Inflammatory macrophage treated with lipopolysaccharide for 1 hour (primary cell): Measurements from ENCODE around the gene PITX2.

ENCODE experiments used
- DNase-seq, 2 donors: peaks; one replicate each; pipeline ENCODE4 v3.0.0-alpha.2; 2020 to 2022

PITX2 gene

DNA sequence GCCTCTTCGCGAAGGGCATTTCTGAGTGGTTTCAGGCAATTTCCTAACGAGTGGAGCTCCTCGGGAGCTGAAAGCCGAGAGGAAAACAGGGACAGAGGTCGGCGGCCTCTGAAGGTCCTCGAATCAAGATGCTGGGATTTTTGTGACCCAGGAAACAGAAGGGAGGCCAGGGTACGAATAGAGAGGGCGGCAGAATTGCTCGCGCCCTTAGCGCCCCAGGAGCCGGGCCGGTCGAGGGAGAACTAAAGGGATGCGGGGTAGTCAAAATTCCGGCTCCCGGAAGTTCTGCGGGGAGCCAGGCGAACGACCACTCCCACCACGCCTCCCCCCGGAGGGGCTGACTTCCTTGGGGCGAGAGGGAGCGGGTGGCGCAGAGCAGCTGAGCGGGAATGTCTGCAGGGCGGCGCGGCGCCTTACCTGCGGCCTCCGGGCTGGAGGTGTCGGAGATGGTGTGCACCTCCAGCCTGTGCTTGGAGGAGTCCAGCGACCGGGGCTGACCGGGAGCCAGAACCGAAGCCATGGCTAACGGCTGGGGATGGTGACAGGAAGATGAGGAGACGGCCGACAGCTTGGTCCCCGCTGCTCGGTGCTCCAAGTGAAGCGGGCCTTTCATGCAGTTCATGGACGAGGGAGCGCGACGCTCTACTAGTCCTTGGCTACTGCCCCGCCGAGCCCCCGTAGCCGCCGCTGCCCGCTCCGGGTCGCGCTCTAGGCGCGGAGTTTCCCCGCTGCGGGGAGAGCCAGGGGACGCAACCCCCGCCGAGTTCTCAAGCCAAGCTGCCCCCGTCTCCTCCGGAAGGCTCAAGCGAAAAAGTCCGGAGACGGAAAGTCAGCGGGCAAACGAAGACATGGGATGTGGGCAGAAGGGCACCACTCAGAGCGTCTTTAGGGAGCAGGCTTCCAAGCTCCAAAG is 782 bp downstream of the PITX2 start:
- no peak for DNase-seq

DNA sequence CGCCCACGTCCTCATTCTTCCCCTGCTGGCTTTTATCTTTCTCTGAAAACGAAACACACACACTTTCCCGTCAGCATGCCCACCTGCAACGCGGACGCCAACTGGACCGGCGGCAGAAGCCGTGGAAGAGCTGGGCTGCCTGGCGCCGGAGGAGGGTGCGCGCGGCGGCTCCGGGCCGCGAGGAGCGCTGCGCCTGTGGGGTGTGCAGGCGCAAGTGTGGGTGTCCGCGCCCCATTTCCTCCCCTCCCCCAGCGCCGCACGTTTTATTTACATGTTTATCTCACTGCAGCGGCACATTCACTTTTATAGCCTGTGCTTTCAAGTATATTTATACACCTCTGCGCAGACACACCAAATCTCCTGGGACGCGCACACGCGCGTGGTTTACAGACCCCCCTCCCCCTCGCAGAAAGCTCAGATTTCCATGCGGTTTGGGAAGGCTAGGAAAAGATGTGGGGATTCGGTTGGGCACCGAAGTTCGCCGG is 1.5 kb downstream of the PITX2 start:
- DNase-seq = no peak

DNA sequence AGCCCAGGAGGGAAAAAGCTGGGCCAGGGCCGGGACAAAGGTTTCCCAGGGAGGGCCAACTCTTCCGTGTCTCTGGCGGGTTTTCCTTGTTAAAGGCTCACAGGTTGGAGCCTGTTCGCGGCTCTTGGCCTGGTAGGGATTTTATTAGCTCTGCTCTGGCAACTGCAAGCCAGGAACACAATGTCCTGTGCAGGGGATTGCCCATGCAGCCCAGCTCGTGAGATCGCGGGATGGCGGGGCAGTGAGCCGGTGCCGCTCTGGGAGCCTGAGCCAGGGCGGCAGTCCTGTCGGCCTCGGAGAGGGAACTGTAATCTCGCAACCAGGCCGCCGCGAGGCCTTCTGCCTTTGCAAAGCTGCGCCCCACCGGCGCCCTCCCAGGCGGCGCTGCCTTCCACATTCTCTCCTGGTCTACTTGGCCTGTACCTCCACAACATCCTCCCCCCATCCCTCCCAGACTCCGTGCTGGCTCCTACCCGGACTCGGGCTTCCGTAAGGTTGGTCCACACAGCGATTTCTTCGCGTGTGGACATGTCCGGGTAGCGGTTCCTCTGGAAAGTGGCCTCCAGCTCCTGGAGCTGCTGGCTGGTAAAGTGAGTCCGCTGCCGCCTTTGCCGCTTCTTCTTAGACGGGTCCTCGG is 2.1 kb downstream of the PITX2 start:
- no peak for DNase-seq

DNA sequence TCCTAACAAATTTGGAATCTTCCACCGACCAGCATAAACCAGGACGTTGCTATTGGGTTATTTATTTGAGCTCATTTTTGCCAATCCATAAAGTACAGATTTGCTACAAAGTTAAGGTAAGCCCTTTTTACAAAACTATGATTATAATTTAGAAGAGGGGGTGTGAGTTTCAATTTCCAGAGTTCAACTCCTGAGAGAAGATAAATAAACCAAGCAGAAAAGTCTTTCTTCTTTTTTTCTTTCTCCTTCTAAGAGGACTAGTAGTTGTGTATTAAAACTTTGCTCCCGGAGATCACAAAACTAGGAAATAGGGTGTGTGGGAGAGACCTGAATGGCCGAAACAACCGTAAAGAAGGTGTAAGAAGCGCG is 2.6 kb downstream of the PITX2 start:
- DNase-seq = no peak

DNA sequence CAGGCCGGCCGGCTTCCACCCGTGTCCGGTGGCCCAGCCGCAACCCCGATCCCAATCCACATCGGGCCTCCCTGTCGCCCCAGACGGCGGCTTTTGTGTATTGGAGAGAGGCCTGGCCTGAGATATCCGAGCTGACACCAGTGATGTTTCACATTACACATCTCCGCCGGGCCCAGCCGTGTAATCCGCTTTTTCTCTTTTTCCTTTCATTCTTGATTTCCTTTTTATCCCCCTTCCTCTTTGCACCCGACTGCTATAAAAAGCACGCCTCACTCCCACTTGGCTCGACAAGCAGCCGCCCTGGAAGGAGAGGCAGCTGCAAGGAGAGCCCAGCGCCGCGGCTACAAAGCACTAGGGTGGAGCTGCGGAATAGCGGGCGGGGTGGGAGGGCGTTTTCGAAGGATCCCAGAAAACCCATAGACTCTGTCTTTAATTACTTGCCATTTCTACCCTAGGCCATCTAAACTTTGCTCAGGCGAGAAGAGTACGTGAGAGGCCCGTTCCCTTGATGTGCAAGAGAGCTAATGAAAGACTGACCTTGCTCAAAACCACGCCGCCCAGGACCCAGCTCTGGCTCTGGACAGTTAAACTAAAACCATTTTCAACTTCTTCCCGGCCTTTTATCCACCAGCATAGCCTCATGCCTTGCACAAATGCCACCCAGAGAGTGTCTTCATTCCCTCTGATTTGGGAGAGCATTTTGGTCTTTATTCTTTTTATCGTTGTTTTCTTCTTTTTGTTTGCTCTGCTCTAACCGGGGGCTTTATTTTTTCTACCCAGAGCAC is 3.2 kb downstream of the PITX2 start:
- DNase-seq = no peak

DNA sequence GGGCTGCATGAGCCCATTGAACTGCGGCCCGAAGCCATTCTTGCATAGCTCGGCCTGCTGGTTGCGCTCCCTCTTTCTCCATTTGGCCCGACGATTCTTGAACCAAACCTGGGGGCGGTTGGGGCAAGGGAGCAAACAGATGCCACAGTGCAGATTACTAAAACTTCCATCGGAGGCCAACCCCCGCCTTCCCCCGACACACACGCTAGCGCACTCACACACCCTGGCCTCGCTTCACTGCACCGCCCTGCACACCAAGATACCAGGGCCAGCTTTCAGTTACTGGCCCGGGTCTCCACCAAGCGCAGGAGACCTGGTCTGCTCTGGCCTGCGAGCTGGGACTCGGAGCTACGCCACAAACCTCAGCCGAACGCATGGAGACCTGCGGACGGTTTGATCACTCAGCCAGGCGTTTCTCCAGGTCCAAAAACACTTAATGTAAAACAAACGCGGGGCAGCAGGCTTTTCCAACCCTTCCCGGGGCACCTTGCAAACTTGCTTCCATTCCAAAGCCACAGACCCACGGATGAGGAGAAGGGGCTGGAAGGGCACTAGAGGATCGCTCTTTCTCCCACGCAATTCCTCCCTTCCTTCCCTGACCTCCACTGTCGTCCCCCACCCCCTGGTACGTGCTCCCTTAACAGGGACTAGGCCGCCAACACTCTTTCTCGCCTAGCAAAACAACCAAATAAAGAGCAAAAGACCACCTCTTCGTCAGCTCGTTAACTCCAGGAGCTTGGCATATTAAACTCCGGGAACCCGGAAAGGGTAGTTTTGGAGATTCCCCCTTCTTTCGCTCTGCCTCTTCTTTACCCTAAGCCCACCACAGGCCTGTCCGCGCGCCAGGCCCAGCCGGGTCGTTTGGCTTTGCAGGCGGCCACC is 4.1 kb downstream of the PITX2 start:
- DNase-seq = no peak

DNA sequence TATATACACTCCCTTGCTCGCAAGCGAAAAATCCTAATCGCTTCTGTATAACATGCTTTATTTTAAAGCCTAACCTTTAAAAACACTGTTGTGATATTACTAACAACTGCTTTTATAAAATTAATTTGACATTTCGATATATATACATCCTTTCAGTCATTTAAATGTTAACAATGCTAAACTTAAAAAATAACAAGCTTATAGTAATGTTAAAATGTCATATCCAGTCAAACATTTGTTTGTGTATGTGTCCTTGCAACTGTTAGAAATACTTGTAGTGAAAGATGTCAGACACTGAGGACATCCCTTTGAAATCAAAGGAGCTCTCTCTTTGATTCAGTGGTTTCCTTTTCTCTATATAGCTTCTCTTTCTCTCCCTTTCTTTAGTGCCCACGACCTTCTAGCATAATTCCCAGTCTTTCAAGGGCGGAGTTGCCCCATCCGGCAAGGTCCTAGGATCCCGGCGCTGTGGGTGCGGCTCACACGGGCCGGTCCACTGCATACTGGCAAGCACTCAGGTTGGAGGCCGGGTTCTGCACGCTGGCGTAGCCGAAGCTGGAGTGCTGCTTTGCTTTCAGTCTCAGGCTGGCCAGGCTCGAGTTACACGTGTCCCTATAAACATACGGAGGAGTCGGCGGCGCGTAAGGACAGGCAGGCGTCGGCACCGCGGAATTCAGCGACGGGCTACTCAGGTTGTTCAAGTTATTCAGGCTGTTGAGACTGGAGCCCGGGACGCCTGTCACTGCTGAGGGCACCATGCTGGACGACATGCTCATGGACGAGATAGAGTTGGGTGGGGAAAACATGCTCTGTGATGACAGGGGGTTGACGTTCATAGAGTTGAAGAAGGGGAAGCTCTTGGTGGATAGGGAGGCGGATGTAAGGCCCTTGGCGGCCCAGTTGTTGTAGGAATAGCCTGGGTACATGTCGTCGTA is 5.0 kb downstream of the PITX2 start:
- no peak for DNase-seq

DNA sequence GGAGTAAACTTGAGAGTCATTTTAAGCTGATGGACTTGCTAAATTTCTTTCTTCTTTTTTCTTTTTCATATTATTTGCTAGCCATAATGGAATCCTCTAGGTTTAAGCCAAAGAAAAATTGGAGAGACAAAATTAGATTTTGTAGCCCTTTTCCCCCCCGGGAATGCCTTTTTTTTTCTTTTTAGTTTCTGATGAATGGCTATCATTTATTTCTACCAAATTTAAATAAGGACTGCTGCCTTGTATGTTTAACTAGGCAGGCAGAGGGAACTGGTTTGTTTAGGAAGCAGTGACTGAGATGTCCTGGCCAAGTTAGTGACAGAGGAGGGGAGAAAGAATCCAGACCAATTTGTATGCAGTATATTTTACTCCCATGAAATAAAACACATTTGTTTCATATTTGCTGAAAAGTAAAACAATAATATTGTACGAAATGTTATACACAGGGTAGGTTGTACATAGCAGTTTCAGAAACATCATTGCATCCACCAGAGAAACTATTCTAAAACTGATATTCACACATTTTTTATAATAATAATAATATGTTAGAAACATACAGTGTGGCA is 5.7 kb downstream of the PITX2 start:
- no peak for DNase-seq

DNA sequence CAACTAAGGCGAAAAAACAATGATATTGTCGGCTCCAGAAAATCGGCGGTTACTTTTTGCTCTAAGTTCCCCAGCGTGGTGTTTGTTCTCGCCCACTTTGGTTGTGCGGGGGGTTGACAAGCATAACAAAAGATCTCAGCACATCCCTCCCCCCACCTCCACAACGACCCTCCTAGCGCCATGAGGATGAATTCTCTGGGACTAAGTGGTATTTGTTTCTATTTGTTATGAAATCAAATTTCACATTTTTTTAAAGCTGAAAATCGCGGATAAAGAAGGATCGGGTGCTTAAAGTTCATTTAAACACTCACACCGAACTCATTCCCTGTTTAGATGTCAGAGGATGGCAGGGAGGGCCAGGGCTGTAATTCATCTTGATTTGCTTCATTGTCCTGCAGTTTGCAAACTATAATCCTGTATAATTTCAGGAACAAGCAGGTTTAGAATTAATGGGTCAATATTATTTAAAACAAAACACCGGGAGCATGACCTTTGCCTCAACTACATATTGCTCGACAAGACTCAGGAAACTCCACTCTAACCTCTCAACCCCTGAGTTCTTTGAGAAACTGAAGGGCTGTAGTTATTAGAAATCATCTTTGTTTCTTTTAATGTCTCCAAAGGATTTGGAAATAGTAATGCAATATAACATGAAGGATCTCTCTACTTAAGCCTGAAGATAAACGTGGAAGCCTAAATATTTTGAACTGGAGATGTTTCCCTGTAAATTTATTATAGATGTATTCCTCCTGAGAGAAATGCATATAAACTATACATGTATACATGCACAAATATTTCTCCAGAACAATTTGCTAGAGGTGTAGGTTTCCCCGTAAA is 6.4 kb downstream of the PITX2 start:
- no peak for DNase-seq

DNA sequence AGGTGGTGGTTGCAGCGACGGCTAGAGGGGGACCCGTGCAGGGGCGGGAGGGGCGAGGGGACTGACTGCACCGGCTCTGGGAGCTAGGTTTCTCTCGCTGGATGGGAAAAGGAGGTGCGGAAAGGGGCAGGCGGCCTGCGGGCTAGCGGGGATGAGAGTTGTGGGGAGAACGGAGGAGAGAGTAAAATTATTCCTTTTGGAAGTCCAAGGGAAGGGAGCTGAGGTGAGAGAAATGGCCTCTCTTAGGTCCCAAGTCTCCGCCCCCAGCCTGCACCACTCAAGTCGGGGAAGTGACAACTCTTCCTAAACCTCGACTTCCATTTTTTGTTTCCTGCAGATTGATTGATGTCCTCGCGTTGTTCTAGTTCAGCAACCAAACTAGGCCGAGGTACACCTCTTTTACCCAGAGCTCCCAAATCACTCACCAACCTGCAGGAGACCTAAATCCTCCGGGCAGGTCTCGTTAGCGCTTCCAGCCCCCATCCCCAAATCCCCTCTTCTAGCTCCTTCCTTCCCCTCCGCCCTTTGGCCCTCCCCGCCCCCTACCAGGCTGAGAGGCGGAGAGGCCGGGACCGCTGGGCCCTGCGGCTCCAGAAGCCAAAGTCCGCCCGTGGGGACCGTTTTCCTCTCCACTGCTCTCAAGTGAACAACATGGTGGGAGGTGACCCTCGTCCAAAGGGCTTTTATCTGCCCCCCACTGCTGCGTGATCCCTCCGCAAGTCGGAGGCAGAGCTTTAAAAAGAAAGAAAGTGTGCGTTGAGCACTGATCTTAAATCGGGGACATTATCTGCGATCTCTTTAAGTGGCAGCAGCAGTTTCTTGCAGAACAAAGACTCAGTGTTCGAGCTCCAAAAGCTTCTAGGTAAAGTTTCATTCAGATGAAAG is 7.3 kb downstream of the PITX2 start:
- no peak for DNase-seq

DNA sequence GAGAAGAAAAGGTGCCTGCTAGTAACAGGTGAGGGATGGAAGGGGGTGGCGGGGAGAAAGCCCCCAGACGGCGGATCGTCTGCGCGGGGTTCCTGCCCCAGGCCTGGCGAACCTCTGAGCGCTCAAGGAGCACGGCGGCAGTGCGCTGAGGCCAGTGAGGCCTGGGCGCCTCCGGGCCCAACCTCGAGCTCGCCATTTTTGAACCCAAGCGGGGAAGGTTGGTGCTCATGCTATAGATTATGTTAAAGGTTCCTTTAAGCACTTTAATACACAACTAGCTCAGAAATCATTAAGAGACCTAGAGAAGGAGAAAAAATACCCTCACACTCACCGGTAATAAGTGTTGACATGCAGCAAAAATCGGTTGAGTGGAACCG is 7.9 kb downstream of the PITX2 start:
- DNase-seq = no peak

DNA sequence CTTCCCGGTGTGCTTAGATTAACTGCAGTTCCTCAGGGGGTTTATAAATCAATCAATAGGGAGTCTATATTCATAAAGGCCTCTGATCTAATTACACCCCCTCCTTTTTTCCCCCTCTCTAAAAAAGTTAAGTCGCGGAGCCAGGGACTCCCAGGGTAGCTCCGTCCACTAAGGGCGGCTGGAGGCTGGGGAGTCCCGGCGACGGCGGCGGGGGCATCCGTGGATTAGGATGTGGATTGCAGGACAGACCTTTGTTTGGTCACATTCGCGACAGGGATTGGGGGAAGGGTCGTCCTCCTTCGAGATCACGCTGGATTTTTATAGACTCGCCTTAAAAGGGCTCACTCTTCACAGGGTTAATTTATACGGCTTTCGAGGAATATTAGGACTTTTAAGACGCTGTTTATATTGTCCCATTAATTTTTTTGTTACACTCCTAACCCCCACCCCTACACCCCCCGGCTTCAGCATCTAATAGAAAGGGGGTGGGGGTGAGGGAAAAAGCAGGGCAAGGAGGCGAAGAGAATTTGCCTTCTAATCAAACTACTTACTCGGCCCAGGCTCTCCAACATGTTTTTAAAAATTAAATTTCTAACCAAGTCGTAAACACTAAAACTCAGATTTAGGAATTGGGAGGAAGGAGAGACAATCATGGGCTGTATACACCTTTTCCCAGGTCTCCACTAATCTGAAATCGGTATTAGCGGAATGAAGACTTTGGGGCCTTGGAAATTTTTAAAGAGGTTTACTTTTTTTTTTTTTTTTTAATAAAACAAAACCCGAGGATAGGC is 8.5 kb downstream of the PITX2 start:
- DNase-seq = no peak

DNA sequence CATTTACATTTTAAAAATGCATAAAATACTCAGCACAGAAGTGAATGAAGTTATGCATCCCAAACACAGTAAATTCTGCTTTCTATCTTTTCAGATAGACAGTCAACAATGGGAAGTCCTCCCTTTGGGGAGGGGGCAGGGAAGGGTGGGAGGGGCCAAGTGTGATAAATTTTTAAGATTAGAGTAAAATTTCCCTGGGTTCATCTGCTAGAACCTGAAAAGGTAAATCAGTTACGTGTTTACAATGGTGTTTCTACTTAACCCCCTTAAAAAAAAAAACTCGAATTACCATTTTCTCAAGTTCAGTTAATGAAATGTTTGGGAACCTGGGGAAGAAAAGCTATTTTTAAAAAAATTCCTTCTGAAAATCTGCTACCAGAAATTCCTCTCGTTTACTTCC is 9.1 kb downstream of the PITX2 start:
- DNase-seq = no peak

DNA sequence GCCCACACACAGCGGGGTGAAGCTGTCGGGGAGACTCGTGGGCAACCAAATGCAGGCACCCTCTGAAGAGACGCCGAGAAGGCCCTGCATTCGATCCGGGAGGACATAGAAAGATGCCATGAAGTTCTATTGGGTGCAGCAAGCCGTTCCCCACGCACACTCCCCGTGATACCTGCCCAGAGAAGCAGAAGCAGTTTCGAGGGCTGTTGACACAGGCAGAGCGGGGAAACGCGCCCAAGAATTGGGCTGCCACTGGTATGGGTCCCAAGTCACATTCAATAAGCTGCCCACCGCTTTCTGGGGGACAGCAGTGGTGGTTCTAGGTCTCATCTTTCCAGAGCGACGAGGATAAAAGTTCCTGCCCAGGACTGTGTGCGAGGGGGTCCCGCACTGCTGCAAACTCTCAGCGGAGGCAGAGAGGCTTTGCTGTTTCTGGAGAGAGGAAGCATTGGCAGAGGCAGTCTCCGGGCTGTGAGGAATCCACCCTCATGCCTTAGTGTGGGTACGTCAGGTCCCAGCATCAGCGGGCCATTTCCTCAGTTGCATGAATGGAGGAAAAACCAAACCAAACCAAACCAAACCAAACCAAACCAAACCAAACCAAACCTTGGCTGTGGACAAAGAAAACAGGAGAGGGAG is 10.1 kb downstream of the PITX2 start:
- DNase-seq = no peak

DNA sequence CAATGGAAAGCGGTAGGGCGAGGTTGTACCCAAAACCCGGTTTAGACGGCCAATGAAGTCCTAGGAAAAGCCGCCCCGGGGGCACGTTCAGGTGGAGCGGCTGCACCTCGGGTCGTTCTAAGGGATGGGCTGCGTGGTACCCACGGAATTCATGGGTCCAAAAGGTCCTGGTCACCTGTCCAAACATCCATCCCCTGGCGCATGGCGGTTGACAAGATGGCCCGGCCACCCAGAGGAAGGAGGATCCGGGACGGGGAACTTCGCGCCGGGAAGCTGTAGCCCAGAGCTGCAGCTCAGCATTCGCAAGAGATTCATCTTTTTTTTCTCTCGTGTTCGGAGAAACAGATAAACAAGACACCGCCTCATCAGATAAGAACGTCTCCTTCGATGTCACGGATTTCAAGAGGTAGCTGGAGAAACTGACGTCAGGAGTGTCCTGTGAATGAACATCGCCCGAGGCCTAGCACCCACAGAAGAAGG is 10.9 kb downstream of the PITX2 start:
- DNase-seq = no peak

DNA sequence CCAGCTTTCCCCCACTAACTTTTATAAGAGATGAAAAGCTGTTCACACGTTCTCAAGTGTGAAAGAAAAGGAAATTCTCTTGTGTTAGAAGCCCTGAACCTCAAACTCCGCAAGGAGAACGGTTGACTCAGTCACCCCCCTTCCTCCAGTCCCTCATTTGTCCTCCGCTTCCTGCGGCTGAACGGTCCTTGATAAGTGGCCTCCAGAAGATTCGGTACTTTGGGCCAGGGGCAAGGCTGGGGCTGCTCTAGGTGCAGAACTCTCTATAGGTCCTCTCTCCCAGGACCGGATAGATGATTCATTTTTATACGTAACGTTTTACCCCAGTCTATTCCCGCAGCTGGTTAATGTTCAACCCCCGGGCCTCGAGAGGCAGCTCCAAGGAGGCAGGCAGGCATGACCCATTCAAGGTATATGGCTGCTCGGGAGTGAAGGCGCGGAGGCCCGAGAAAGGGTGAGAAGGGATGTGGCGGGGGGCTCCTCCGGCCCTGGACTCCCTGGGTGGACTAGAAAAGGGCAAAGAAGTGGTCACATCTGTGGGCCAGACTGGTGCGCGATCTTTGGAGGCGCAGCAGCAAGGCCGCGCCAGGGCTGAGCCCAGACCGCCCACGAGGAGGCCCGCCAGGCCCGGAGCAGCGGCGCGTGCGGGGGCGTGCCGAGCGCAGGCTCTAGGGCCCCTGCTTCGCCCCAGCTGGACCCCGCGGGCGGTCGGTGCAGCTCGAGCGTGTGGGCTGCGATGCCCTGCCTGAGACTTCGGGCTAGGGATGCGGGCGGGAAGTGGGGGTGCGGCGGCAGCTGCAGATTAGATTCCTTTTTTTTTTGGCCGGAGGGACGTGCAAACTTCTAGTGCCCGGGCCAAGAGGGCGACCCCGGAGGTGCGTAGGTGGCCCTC is 11.7 kb downstream of the PITX2 start:
- DNase-seq = no peak

DNA sequence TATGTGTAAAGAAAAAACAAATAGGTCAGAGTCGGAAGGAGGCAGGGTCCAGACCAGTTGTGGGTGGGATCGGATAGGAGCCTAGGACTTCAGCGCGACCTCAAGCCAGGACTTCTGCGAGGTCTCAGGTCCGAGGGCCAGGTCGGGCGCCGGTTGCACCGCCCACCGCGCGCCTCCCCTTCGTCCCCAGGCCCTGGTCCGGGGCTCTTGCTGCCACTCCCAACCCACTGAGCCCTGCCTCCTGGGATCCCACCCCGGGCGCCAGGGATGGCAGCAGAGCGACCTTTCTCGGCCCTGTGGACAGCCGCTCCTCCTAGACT is 12.3 kb downstream of the PITX2 start:
- no peak for DNase-seq
